Measurements from ENCODE around the gene MBOAT1. TPM values are rescaled to one million over a fixed set of nuclear protein-coding genes. Genes with fewer than 3 reads are reported as not detected.

MBOAT1 gene
- total and polyA plus RNA-seq, 10 donors: 1.0 to 14.9 (median 11.8) TPM

DNA sequence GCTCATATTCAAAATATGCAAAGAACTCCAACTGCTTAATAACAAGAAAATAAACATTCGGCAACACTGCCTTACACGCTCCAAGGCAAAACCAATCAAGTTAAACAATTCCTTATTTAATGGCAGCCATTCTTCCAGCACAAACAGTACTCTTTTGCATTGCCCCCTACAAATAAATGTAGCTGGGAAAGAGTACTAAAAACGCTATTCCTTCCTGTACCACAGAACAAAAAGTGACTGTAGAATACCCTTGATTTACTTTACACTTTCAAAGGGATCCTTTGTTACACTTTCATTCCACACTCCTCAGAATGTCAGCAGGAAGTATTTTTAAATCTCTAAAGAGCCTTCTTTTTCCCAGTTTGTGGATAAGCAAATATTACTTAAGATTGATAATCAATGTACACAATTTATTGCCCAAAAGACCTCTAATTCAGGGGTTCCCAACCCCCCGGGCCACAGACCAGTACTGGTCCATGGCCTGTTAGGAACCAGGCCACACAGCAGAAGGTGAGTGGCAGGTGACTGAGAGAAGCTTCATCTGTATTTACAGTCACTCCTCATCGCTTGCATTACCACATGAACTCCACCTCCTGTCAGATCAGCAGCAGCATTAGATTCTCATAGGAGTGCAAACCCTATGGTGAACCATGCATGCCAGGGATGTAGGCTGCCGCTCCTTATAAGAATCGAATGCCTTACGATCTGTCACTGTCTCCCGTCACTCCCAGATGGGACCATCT is 51.6 kb downstream of the MBOAT1 start:
- Histone ChIP-seq H3K4me3 (no peak overlapping the region), H3K4me1 (peaks cover 0 to 3% (median 0%) of the 10 kb centered on the region in 6 donors), H3K36me3 (peaks cover 0 to 3% (median 0%) of the 10 kb centered on the region in 6 donors), H3K27ac (no peak overlapping the region), H3K9me3 (no peaks in the 10 kb centered on the region), H3K27me3 (replicated peaks in 1 of 7) (no peaks in the 10 kb centered on the region)
- no peak for TF ChIP-seq POLR2AphosphoS5 (IDR thresholded peaks at IDR 0.05)
- 92 to 94% (median 92%) methylated on average over 9 of the region's 9 CpGs for WGBS, 5 donors
- intact Hi-C loops (cut with DNase I; ENCODE audit: low total_unique reads): no loop called here
- no peak for DNase-seq

DNA sequence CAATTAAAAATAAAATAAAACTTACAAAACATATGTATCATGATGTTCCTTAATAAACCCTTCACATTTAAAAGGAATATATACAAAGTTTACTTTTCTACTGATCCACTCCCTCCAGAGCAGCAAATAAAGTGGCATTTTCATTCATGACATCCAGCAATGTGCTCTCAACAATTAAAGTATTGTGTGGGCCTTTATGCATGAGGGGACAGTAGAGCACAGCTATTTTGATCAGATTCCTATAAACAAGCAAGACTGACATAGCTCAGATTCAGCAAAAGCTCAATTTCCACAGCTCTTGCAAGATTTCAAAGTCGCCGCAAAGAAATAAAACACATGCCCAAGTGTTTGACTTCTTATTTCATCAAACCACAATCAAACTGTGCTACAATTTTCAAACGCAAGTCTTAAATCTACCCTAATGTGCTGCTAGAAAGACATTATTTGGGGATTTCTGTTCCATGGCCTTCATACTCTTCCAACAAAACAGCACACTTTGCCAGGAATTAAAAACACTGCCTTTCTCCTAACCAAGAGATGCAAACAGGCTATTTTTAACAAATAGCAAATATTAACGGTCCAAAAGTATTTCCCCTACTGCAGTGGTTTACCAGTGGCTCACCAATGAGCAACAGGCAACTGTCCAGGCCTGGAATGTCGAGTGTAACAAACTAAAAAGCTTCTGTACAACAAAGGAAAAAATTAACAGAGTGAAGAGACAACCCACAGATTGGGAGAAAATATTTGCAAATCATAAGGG is 52.3 kb downstream of the MBOAT1 start:
- H3K27ac ChIP-seq: no peak overlapping the region
- peaks cover 0 to 3% (median 0%) of the 10 kb centered on the region in 6 donors for H3K4me1 ChIP-seq
- no peak overlapping the region for H3K4me3 ChIP-seq
- 69 to 83% (median 77%) methylated on average over 5 of the region's 5 CpGs for WGBS, 5 donors
- no peak for DNase-seq
- TF ChIP-seq POLR2A (IDR thresholded peaks at IDR 0.05) (no peak), POLR2AphosphoS5 (IDR thresholded peaks at IDR 0.05) (no peak)
- TF ChIP-seq, protein P1, sequence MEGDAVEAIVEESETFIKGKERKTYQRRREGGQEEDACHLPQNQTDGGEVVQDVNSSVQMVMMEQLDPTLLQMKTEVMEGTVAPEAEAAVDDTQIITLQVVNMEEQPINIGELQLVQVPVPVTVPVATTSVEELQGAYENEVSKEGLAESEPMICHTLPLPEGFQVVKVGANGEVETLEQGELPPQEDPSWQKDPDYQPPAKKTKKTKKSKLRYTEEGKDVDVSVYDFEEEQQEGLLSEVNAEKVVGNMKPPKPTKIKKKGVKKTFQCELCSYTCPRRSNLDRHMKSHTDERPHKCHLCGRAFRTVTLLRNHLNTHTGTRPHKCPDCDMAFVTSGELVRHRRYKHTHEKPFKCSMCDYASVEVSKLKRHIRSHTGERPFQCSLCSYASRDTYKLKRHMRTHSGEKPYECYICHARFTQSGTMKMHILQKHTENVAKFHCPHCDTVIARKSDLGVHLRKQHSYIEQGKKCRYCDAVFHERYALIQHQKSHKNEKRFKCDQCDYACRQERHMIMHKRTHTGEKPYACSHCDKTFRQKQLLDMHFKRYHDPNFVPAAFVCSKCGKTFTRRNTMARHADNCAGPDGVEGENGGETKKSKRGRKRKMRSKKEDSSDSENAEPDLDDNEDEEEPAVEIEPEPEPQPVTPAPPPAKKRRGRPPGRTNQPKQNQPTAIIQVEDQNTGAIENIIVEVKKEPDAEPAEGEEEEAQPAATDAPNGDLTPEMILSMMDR (IDR thresholded peaks at IDR 0.05 in 8 of 11, conservative IDR thresholded peaks at IDR 0.05 in 3 of 11): no peak
- no peaks in the 10 kb centered on the region for H3K9me3 ChIP-seq
- intact Hi-C loops (cut with DNase I; ENCODE audit: low total_unique reads): no loop called here
- peaks cover 0 to 3% (median 0%) of the 10 kb centered on the region in 6 donors for H3K36me3 ChIP-seq
- H3K27me3 ChIP-seq (replicated peaks in 1 of 7): no peaks in the 10 kb centered on the region

DNA sequence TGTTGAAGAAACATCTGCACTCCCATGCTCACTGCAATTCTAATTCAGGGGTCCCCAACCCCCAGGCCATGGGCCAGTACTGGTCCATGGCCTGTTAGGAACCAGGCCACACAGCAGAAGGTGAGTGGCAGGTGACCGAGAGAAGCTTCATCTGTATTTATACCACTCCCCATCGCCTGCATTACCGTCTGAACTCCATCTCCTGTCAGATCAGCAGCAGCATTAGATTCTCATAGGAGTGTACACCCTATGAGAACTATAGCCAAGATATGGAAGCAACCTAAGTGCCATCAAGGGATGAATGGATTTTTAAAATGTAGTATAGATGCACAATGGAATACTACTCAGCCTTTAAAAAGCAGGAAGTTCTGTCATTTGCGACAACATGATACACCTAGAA is 53.2 kb downstream of the MBOAT1 start:
- H3K36me3 ChIP-seq: peaks cover 0 to 3% (median 0%) of the 10 kb centered on the region in 6 donors
- 71 to 75% (median 72%) methylated on average over 4 of the region's 4 CpGs for WGBS, 5 donors
- no peak overlapping the region for H3K4me3 ChIP-seq
- no peaks in the 10 kb centered on the region for H3K27me3 ChIP-seq (replicated peaks in 1 of 7)
- TF ChIP-seq POLR2AphosphoS5 (IDR thresholded peaks at IDR 0.05) (no peak), POLR2A (IDR thresholded peaks at IDR 0.05) (no peak)
- TF ChIP-seq, protein P1 (IDR thresholded peaks at IDR 0.05 in 8 of 11, conservative IDR thresholded peaks at IDR 0.05 in 3 of 11): no peak
- H3K9me3 ChIP-seq: no peaks in the 10 kb centered on the region
- no peak for DNase-seq
- H3K27ac ChIP-seq: no peak overlapping the region
- H3K4me1 ChIP-seq: peaks cover 0 to 3% (median 0%) of the 10 kb centered on the region in 6 donors
- intact Hi-C loops (cut with DNase I; ENCODE audit: low total_unique reads): no loop called here

DNA sequence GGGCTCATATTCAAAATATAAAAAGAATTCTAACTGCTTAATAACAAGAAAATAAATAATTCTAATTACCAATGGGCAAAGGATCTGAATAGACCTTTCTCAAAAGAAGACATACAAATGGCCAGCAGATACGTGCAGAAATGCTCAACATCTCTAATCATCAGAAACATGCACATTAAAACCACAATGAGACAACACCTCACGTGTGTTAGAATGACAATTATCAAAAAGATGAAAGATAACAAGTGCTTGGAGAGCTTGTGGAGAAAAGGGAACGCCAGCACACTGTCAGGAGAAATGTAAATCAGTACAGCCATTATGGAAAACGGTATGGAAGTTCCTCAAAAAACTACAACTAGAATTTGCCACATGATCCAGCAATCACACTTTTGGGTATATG is 53.6 kb downstream of the MBOAT1 start:
- intact Hi-C loops (cut with DNase I; ENCODE audit: low total_unique reads): no loop called here

More for the DNA sequence above, 53.6 kb downstream of the MBOAT1 start:
- no peak overlapping the region for H3K4me3 ChIP-seq
- H3K4me1 ChIP-seq: peaks cover 0 to 3% (median 0%) of the 10 kb centered on the region in 6 donors
- no peak overlapping the region for H3K27ac ChIP-seq
- no peaks in the 10 kb centered on the region for H3K9me3 ChIP-seq
- H3K27me3 ChIP-seq (replicated peaks in 1 of 7): no peaks in the 10 kb centered on the region
- no peak for DNase-seq
- WGBS, 5 donors: 83 to 92% (median 88%) methylated on average over 4 of the region's 4 CpGs
- TF ChIP-seq POLR2A (IDR thresholded peaks at IDR 0.05): no peak
- TF ChIP-seq, protein P1 (IDR thresholded peaks at IDR 0.05 in 8 of 11, conservative IDR thresholded peaks at IDR 0.05 in 3 of 11): no peak
- TF ChIP-seq POLR2AphosphoS5 (IDR thresholded peaks at IDR 0.05): no peak
- H3K36me3 ChIP-seq: peaks cover 0 to 2% (median 0%) of the 10 kb centered on the region in 6 donors
